Panc1 (cell line): ENCODE results near the gene BLVRA.

ENCODE experiments used
- CTCF ChIP-seq: fragments of 450-650 bp; IDR thresholded peaks from 2 replicates; pipeline ENCODE4 v1.5.1; 2017; ENCODE audit warnings: mild to moderate bottlenecking
- POLR2AphosphoS5 ChIP-seq: IDR thresholded peaks from 2 replicates; pipeline ENCODE4 v1.6.1; 2012; ENCODE audit warnings: mild to moderate bottlenecking, low read depth, low read length, moderate library complexity
- REST ChIP-seq, 2 experiments: IDR thresholded peaks; 2 replicates each; pipeline ENCODE4 v1.6.1; 2011 to 2012; ENCODE audit warnings: low read depth in 2 of 2, control low read depth in 1 of 2, low read length in 1 of 2, mild to moderate bottlenecking in 1 of 2, moderate library complexity in 1 of 2; ENCODE audit not compliant: insufficient read depth in 1 of 2
- SIN3A ChIP-seq: IDR thresholded peaks from 2 replicates; pipeline ENCODE4 v1.6.1; 2012; ENCODE audit warnings: low read depth, mild to moderate bottlenecking, low read length, moderate library complexity, borderline replicate concordance; ENCODE audit not compliant: insufficient read depth
- TCF7L2 ChIP-seq: IDR thresholded peaks from 2 replicates; pipeline ENCODE4 v1.6.1; 2011; ENCODE audit warnings: mild to moderate bottlenecking, low read depth, low read length, inconsistent platforms

GRCh38 chr7:43815373-43815772 is 56.9 kb downstream of the BLVRA start:
- TF ChIP-seq CTCF (no peak), POLR2AphosphoS5 (no peak), REST (IDR thresholded peaks at IDR 0.05; ENCODE audit: insufficient read depth in 1 of 2, low read depth in 2 of 2, low read length in 1 of 2) (no peak), TCF7L2 (no peak), SIN3A (no peak)
